ENCODE data around the gene RET.

The RET gene

GRCh38 chr10:43153901-43154300, 77.0 kb downstream of the RET start:
- H3K4me3 ChIP-seq (replicated peaks in 1 of 2; ENCODE audit: low read depth in 2 of 2, low read length in 2 of 2), result no peak overlapping the region
- DNase-seq (ENCODE audit: low read depth in 2 of 2), result no peak
- TF ChIP-seq CTCF (IDR thresholded peaks at IDR 0.05; ENCODE audit: low read depth, low read length), result no peak

- no peak for DNase-seq (ENCODE audit: low read depth in 2 of 2)
- H3K4me3 ChIP-seq (replicated peaks in 1 of 2; ENCODE audit: low read depth in 2 of 2, low read length in 2 of 2), result no peak overlapping the region
- no peak for TF ChIP-seq CTCF (IDR thresholded peaks at IDR 0.05; ENCODE audit: low read depth, low read length)
Measured at GRCh38 chr10:43155221-43155620, 78.4 kb downstream of the RET start.

GRCh38 chr10:43155741-43156140, 78.9 kb downstream of the RET start:
- no peak for TF ChIP-seq CTCF (IDR thresholded peaks at IDR 0.05; ENCODE audit: low read depth, low read length)
- DNase-seq (ENCODE audit: low read depth in 2 of 2), result no peak
- no peak overlapping the region for H3K4me3 ChIP-seq (replicated peaks in 1 of 2; ENCODE audit: low read depth in 2 of 2, low read length in 2 of 2)

- H3K4me3 ChIP-seq (replicated peaks in 1 of 2; ENCODE audit: low read depth in 2 of 2, low read length in 2 of 2), result no peak overlapping the region
- DNase-seq (ENCODE audit: low read depth in 2 of 2), result no peak
- TF ChIP-seq CTCF (IDR thresholded peaks at IDR 0.05; ENCODE audit: low read depth, low read length), result no peak
Measured at GRCh38 chr10:43156590-43157341, 79.9 kb downstream of the RET start.

GRCh38 chr10:43158636-43159035, 81.8 kb downstream of the RET start:
- DNase-seq (ENCODE audit: low read depth in 2 of 2), result no peak
- H3K4me3 ChIP-seq (replicated peaks in 1 of 2; ENCODE audit: low read depth in 2 of 2, low read length in 2 of 2), result no peak overlapping the region
- TF ChIP-seq CTCF (IDR thresholded peaks at IDR 0.05; ENCODE audit: low read depth, low read length), result no peak

GRCh38 chr10:43160046-43160920, 83.4 kb downstream of the RET start:
- TF ChIP-seq CTCF (IDR thresholded peaks at IDR 0.05; ENCODE audit: low read depth, low read length), result no peak
- DNase-seq (ENCODE audit: low read depth in 2 of 2), result peak; percentile 60 to 90
- no peak overlapping the region for H3K4me3 ChIP-seq (replicated peaks in 1 of 2; ENCODE audit: low read depth in 2 of 2, low read length in 2 of 2)
